HEK293 (cell line): Measurements from ENCODE around the gene PDE3B.

Source experiments
- CTCF ChIP-seq: fragments of 450-650 bp; formaldehyde crosslinking; IDR thresholded peaks from 2 replicates; pipeline ENCODE4 v1.5.1; 2016; ENCODE audit warnings: missing biosample characterization, missing genetic modification characterization
- YY1 ChIP-seq: fragments of 450-650 bp; formaldehyde crosslinking; IDR thresholded peaks from 2 replicates; pipeline ENCODE4 v1.5.1; 2018; ENCODE audit warnings: missing biosample characterization, missing genetic modification characterization
- ZBTB7A ChIP-seq: fragments of 450-650 bp; formaldehyde crosslinking; IDR thresholded peaks from 2 replicates; pipeline ENCODE4 v1.5.1; 2016; ENCODE audit warnings: low read depth, missing biosample characterization, missing genetic modification characterization
- ZFP37 ChIP-seq: fragments of 450-650 bp; formaldehyde crosslinking; IDR thresholded peaks from 2 replicates; pipeline ENCODE4 v1.5.1; 2016; ENCODE audit warnings: missing biosample characterization, missing genetic modification characterization
- ZNF140 ChIP-seq: fragments of 450-650 bp; formaldehyde crosslinking; IDR thresholded peaks from 2 replicates; pipeline ENCODE4 v1.5.1; 2016; ENCODE audit warnings: missing biosample characterization, missing genetic modification characterization
- ZNF174 ChIP-seq: fragments of 450-650 bp; formaldehyde crosslinking; IDR thresholded peaks from 2 replicates; pipeline ENCODE4 v1.5.0; 2017; ENCODE audit warnings: missing biosample characterization, mild to moderate bottlenecking, missing genetic modification characterization
- ZNF18 ChIP-seq: fragments of 450-650 bp; formaldehyde crosslinking; IDR thresholded peaks from 2 replicates; pipeline ENCODE4 v1.5.1; 2016; ENCODE audit warnings: missing biosample characterization, missing genetic modification characterization
- ZNF423 ChIP-seq: fragments of 450-650 bp; formaldehyde crosslinking; IDR thresholded peaks from 2 replicates; pipeline ENCODE4 v1.5.1; 2016; ENCODE audit warnings: missing biosample characterization, missing genetic modification characterization
- ZNF510 ChIP-seq: fragments of 450-650 bp; formaldehyde crosslinking; IDR thresholded peaks from 2 replicates; pipeline ENCODE4 v1.5.1; 2018; ENCODE audit warnings: mild to moderate bottlenecking, missing genetic modification characterization, missing biosample characterization; ENCODE audit not compliant: insufficient replicate concordance
- ZNF530 ChIP-seq: fragments of 450-650 bp; formaldehyde crosslinking; IDR thresholded peaks from 2 replicates; pipeline ENCODE4 v1.5.1; 2016; ENCODE audit warnings: low read depth, missing biosample characterization, missing genetic modification characterization
- ZNF560 ChIP-seq: fragments of 450-650 bp; formaldehyde crosslinking; IDR thresholded peaks from 2 replicates; pipeline ENCODE4 v1.5.1; 2017; ENCODE audit warnings: missing biosample characterization, missing genetic modification characterization, borderline replicate concordance
- ZNF768 ChIP-seq: fragments of 450-650 bp; formaldehyde crosslinking; IDR thresholded peaks from 2 replicates; pipeline ENCODE4 v1.5.1; 2018; ENCODE audit warnings: missing biosample characterization, mild to moderate bottlenecking, missing genetic modification characterization

- TF ChIP-seq YY1 (tag by site-specific recombination) = no peak
- TF ChIP-seq CTCF (tag by site-specific recombination) = no peak
- TF ChIP-seq ZNF510 = no peak
- TF ChIP-seq ZNF174 (tag by site-specific recombination) = no peak
- no peak for TF ChIP-seq ZNF560 (tag by site-specific recombination)
- no peak for TF ChIP-seq ZNF530 (tag by site-specific recombination)
- TF ChIP-seq ZBTB7A (tag by site-specific recombination) = no peak
- no peak for TF ChIP-seq ZNF768 (tag by site-specific recombination)
- TF ChIP-seq ZNF18 (tag by site-specific recombination) = no peak
- TF ChIP-seq ZFP37 (tag by site-specific recombination) = no peak
- no peak for TF ChIP-seq ZNF140 (tag by site-specific recombination)
- no peak for TF ChIP-seq ZNF423
Observed at GRCh38 chr11:14783788-14784187, 140.2 kb downstream of the PDE3B start.
